Hepatocyte (in vitro differentiated cells): Measurements from ENCODE around the gene CMKLR1.

Source experiments
- EZH2phosphoT487 ChIP-seq: fragments of 200-600 bp; sonication (generic); IDR thresholded peaks from one replicate; pipeline ENCODE4 v1.6.1; 2018; ENCODE audit warnings: antibody characterized with exemption, mild to moderate bottlenecking, low read depth, moderate library complexity; ENCODE audit not compliant: unreplicated experiment, severe bottlenecking
- TF ChIP-seq, protein P1 (sequence below): fragments of 200-600 bp; sonication (generic); IDR thresholded peaks from 2 replicates; pipeline ENCODE4 v1.5.1; 2016; ENCODE audit warnings: antibody characterized with exemption, mild to moderate bottlenecking; ENCODE audit not compliant: poor library complexity

DNA sequence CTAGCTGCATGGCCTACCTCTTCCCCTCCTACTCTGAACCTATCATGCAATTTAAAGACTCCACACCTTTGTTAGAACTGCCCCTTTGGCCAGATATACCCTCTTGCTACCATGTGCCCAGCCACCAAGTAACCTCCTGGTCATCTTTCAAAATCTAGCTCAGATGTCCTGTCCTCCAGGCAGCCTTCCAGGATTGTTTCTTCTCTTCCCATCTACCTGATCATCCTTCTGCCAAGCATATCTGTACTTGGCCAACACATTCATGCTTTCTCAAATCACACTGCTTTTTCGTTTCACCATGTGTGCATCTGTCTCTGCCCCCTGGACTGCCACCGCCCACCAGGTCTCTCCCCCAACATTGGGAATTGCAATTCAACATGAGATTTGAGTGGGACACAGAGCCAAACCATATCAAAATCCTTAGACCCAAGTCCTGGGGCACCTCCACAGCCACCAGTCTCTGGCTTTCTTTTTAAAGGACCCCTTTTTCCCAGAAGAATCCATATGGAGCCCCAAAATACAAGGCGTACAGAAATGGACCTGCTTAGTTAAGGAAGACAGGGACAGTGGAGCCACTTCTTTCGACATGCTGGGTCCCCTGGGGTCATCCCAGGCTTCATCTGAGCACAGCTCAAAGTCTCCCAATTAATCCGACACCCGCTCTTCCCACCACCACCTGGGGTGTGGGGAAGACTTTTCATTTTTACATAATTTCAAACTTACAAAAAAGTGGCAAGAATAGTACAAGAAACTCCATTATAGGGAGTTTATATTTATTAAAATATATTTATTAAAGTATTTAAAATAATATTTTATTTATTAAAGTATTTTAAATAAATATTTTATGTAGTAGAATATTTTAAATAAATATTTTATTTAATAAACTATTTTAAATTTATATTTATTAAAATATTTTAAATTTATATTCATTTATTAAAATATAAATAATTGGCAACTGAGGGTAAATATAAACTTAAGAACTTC, 7.9 kb upstream of the CMKLR1 start:
- TF ChIP-seq, protein P1, sequence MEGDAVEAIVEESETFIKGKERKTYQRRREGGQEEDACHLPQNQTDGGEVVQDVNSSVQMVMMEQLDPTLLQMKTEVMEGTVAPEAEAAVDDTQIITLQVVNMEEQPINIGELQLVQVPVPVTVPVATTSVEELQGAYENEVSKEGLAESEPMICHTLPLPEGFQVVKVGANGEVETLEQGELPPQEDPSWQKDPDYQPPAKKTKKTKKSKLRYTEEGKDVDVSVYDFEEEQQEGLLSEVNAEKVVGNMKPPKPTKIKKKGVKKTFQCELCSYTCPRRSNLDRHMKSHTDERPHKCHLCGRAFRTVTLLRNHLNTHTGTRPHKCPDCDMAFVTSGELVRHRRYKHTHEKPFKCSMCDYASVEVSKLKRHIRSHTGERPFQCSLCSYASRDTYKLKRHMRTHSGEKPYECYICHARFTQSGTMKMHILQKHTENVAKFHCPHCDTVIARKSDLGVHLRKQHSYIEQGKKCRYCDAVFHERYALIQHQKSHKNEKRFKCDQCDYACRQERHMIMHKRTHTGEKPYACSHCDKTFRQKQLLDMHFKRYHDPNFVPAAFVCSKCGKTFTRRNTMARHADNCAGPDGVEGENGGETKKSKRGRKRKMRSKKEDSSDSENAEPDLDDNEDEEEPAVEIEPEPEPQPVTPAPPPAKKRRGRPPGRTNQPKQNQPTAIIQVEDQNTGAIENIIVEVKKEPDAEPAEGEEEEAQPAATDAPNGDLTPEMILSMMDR: no peak
- TF ChIP-seq EZH2phosphoT487: no peak
